Sigmoid colon (tissue), 4 donors: Measurements from ENCODE around the gene PCDHGB6.

Experiments
- EP300 ChIP-seq, 4 donors: sonication (generic); formaldehyde crosslinking; IDR thresholded peaks; one replicate each; pipeline ENCODE4 v1.6.1; 2017; ENCODE audit warnings: antibody characterized with exemption in 4 of 4
- POLR2A ChIP-seq, 2 donors: fragments of 450-650 bp; IDR thresholded peaks; one replicate each; pipeline ENCODE4 v1.6.1; 2016; ENCODE audit warnings: antibody characterized with exemption in 2 of 2, mild to moderate bottlenecking in 2 of 2, moderate library complexity in 2 of 2
- POLR2AphosphoS5 ChIP-seq, 4 donors: sonication (generic); formaldehyde crosslinking; IDR thresholded peaks; one replicate each; pipeline ENCODE4 v1.6.1; 2017; ENCODE audit warnings: antibody characterized with exemption in 4 of 4
- TF ChIP-seq, protein P1 (sequence below), 4 experiments: fragments of 450-650 bp in 3 of 4; fragments of 200-600 bp in 1 of 4; IDR thresholded peaks; one replicate each; pipeline ENCODE4 v1.5.1; 2016 to 2019; ENCODE audit warnings: antibody characterized with exemption in 4 of 4, mild to moderate bottlenecking in 3 of 4, moderate library complexity in 2 of 4

DNA sequence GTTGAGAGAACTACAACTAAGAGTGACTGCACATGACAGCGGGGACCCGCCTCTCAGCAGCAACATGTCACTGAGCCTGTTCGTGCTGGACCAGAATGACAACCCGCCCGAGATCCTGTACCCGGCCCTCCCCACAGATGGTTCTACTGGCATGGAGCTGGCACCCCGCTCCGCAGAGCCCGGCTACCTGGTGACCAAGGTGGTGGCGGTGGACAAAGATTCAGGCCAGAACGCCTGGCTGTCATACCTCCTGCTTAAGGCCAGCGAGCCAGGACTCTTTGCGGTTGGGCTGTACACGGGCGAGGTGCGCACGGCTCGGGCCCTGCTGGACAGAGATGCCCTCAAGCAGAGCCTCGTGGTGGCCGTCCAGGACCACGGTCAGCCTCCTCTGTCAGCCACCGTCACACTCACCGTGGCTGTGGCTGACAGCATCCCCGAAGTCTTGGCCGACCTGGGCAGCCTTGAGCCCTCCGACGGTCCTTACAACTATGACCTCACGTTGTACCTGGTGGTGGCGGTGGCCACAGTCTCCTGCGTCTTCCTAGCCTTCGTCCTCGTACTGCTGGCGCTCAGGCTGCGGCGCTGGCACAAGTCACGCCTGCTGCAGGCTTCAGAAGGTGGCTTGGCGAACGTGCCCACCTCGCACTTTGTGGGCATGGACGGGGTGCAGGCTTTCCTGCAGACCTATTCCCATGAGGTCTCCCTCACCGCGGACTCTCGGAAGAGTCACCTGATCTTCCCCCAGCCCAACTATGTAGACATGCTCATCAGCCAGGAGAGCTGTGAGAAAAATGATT lies 23.2 kb upstream of the PCDHGB6 start:
- TF ChIP-seq, protein P1, sequence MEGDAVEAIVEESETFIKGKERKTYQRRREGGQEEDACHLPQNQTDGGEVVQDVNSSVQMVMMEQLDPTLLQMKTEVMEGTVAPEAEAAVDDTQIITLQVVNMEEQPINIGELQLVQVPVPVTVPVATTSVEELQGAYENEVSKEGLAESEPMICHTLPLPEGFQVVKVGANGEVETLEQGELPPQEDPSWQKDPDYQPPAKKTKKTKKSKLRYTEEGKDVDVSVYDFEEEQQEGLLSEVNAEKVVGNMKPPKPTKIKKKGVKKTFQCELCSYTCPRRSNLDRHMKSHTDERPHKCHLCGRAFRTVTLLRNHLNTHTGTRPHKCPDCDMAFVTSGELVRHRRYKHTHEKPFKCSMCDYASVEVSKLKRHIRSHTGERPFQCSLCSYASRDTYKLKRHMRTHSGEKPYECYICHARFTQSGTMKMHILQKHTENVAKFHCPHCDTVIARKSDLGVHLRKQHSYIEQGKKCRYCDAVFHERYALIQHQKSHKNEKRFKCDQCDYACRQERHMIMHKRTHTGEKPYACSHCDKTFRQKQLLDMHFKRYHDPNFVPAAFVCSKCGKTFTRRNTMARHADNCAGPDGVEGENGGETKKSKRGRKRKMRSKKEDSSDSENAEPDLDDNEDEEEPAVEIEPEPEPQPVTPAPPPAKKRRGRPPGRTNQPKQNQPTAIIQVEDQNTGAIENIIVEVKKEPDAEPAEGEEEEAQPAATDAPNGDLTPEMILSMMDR (IDR thresholded peaks at IDR 0.05) = no peak
- TF ChIP-seq POLR2A (IDR thresholded peaks at IDR 0.05) = no peak
- no peak for TF ChIP-seq POLR2AphosphoS5 (IDR thresholded peaks at IDR 0.05)
- TF ChIP-seq EP300 (IDR thresholded peaks at IDR 0.05) = no peak
